GM13976 (cell line): ENCODE measurements around the gene EHMT1.

Experiments used
- DNase-seq: peaks from one replicate; pipeline ENCODE4 v3.0.0; 2012; ENCODE audit warnings: low spot score
- CTCF ChIP-seq: IDR thresholded peaks from 2 replicates; pipeline ENCODE4 v1.5.1; 2012; ENCODE audit warnings: borderline replicate concordance, mild to moderate bottlenecking; ENCODE audit not compliant: insufficient read depth; ENCODE audit errors: extremely low read depth, missing control alignments, control extremely low read depth
- in situ Hi-C: fragments of 300-500 bp; cut with MboI; formaldehyde crosslinking; loops from one replicate; pipeline ENCODE4 v1.12.0; 2022; ENCODE audit warnings: low sequenced_read_pairs, mixed read lengths, inconsistent platforms; ENCODE audit not compliant: unreplicated experiment

EHMT1 gene

DNA sequence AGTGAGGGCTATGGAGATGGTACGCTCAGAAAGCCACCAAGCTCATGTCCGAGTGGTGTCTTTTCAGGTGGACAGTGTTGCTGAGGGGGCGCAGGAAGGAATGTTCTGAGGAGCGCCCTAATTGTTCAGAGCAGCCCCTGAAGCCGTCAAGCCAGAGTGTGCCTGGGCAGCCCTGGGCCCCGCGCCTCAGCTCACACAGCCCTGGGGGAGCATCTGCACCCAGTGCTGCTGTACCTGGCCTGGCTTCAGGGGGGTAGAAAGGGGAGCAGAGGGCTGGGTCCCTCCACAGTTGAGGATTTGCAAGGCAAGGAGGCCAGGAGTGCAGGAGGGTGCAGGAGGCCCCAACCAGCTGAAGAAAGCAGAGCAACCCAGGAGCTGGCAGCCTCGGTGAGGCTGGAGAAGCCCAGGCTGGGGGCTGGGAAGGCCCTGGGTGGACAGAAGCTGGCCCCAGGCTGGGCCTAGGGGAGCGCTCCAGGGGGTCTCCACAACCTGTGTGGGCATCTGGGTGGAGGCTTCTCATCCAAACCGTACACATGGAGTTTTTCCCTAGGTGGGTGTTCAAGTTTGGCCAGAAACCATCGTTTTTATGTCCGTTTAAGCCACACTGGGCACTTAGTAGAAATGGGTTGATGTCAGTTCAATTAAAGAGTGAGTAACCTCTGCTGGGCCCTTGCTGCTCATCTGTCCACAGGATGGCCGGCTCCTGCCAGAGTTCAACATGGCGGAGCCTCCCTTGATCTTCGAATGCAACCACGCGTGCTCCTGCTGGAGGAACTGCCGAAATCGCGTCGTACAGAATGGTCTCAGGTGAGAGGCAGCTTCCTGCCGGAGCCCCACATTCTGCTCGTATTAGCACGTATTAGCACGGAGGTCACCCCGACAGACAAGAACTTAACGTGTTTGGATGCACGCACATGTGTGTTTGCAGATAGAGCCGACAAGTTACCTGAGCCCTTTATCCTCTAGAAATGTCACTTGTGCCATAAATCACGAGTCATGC is 196.8 kb downstream of the EHMT1 start:
- in situ Hi-C loops, result no loop called here
- no peak for TF ChIP-seq CTCF

DNA sequence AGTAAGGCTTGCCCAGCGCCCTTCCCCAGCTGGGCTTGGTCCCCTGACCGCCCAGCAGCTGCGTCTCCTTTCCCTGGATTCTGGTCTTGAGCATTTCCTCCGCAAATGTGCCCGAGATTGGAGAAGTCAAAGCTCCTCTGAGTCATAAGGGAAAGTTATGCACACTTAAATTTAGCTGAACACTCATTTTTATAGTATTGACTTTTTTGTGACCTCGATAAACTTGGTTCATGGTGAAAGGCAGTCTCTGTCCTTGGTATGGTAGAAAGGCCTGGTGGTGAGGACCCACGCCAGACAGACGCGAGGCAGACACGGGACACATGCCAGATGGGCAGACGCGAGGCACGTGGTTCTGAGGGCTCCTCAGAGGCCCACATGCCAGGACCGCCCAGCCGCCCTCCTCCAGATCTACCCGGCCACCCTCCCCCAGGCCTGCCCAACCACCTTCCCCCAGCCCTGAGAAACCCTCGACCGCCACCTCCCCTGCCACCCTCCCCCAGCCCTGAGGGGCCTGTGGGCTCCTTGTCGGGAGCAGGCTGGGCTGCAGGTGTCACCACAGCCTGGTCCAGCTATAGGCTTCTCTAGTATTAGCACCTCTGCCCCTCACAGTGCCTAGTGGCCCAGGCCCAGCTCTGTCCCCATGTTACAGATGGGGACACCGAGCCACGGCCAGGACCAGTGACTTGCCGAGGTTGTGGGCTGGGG is 197.9 kb downstream of the EHMT1 start:
- in situ Hi-C loops, result no loop called here
- no peak for TF ChIP-seq CTCF
- DNase-seq, result peak; percentile 76

More for the DNA sequence above, 196.8 kb downstream of the EHMT1 start:
- no peak for DNase-seq

- in situ Hi-C loops, result no loop called here
Measured at GRCh38 chr9:137817236-137818200, 198.7 kb downstream of the EHMT1 start.

GRCh38 chr9:137818286-137818685 is 199.5 kb downstream of the EHMT1 start:
- in situ Hi-C loops, result no loop called here
- DNase-seq, result no peak
- no peak for TF ChIP-seq CTCF

More at GRCh38 chr9:137817236-137818200, 198.7 kb downstream of the EHMT1 start:
- no peak for DNase-seq
- TF ChIP-seq CTCF, result no peak

DNA sequence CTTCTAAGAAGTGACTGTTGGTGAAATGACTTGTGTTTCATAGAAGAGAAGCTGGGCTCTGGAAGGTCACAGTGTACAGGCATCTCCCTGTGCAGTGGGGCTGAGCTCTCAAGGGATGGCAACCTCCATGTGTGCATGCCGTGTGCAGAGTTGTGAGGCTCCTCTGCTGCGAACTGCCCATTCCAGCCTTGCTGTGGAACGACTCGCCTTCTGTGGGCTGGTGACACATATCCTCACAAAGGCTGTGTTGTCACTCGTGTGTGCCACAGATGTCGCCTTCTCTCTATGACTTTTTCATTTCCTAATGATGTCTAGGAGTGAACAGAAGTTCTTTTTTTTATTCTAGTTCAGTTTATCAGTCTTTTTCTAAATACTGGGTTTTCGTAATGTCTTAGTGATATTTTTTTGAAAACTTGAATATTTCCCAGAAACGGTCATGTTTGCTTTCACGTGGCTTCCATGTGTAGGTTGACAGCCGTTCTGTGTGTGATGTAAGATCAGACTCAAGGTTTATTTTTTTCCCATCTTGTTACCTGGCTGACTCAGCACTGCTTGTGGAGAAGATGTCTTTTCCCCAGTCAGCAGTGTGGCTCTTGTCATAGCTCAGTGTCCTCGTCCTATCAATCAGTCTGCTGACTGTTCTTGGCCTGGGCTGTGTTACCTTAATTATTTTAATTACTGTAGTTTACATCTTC is 201.5 kb downstream of the EHMT1 start:
- in situ Hi-C loops, result no loop called here
- TF ChIP-seq CTCF, result no peak
- no peak for DNase-seq
